Activated B cell treated with CpG ODN at 0.5 μM for 24 hours (primary cell): ENCODE data around the gene LRIG1. TPM values are rescaled to one million over a fixed set of nuclear protein-coding genes. Genes with fewer than 3 reads are reported as not detected.

ENCODE experiments used
- ATAC-seq: fragments of 200-7000 bp; cut with Tn5 transposase; one replicate; pipeline ENCODE4 v1.10.0; 2021; ENCODE audit warnings: low read depth, mild to moderate bottlenecking, moderate library complexity
- CTCF ChIA-PET: fragments of 350-600 bp; sonication (Branson Sonifier 250); formaldehyde crosslinking; loops from one replicate; lab custom pipeline; 2021; ENCODE audit warnings: antibody characterized with exemption; lab: Charles Lee
- POLR2A ChIA-PET: fragments of 350-600 bp; sonication (Branson Sonifier 250); formaldehyde crosslinking; loops from one replicate; lab custom pipeline; 2021; ENCODE audit warnings: antibody characterized with exemption; lab: Charles Lee
- DNase-seq: peaks from one replicate; pipeline ENCODE4 v3.0.0; 2022
- H3K27ac Mint-ChIP-seq: one replicate; pipeline ENCODE4 v1.8.0; 2020; ENCODE audit warnings: mixed read lengths
- H3K27me3 Mint-ChIP-seq: one replicate; pipeline ENCODE4 v1.8.0; 2021; ENCODE audit warnings: mixed read lengths
- H3K36me3 Mint-ChIP-seq: one replicate; pipeline ENCODE4 v1.8.0; 2021; ENCODE audit warnings: low read depth, mixed read lengths
- H3K4me1 Mint-ChIP-seq: one replicate; pipeline ENCODE4 v1.8.0; 2021; ENCODE audit warnings: mixed read lengths
- H3K4me3 Mint-ChIP-seq: one replicate; pipeline ENCODE4 v1.8.0; 2020; ENCODE audit warnings: mild to moderate bottlenecking, mixed read lengths
- H3K9me3 Mint-ChIP-seq: one replicate; pipeline ENCODE4 v1.8.0; 2020; ENCODE audit warnings: mixed read lengths
- intact Hi-C: fragments of 100-400 bp; cut with micrococcal nuclease; formaldehyde crosslinking; loops from one replicate; pipeline ENCODE4 v1.15.1; 2024
- total RNA-seq: library from RNA; stranded (reverse); gene quantifications from 2 replicates; pipeline ENCODE4 v1.2.3, GENCODE V29; 2022
- TF ChIP-seq, protein P1 (sequence below): fragments of 200-600 bp; IDR thresholded peaks from one replicate; pipeline ENCODE4 v1.8.0; 2022; ENCODE audit warnings: antibody characterized with exemption, mild to moderate bottlenecking

The LRIG1 gene
- total RNA-seq, 1 donor from 2014 or later, result 9.7 TPM

DNA sequence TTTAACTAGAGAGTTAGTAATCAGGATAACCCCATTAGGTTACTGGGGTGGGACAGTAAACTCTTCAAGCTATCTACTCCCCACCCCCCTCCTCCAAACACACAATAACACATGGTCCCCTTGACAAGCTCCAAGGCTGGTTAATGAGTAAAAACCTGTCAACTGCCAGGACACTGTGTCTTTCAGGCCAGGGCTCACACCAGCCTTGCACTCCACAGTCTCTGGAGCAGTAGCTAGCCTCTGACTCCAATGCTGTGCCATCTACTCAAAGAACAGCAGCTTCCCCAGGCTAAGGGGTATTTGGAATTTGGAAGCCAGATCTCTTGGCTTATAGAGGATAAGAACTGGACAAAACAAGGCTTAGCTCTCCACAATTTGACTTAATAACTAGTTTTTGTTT, 115.8 kb downstream of the LRIG1 start:
- no peak for DNase-seq
- no peak for ATAC-seq
- H3K27ac Mint-ChIP-seq, result no peak overlapping the region
- TF ChIP-seq, protein P1, sequence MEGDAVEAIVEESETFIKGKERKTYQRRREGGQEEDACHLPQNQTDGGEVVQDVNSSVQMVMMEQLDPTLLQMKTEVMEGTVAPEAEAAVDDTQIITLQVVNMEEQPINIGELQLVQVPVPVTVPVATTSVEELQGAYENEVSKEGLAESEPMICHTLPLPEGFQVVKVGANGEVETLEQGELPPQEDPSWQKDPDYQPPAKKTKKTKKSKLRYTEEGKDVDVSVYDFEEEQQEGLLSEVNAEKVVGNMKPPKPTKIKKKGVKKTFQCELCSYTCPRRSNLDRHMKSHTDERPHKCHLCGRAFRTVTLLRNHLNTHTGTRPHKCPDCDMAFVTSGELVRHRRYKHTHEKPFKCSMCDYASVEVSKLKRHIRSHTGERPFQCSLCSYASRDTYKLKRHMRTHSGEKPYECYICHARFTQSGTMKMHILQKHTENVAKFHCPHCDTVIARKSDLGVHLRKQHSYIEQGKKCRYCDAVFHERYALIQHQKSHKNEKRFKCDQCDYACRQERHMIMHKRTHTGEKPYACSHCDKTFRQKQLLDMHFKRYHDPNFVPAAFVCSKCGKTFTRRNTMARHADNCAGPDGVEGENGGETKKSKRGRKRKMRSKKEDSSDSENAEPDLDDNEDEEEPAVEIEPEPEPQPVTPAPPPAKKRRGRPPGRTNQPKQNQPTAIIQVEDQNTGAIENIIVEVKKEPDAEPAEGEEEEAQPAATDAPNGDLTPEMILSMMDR, result no peak
- intact Hi-C loops, result loop anchor here (5.0 to 10.0 kb wide), 3 partner anchors 83 to 1270 kb away; partner anchors contain the start of gene SUCLG2
- POLR2A ChIA-PET, result interaction anchor here (1.1 to 1.6 kb wide), 2 partner anchors 154 to 197 kb away, joined by 3 read pairs; no protein-coding TSS in a partner anchor
- no peaks in the 10 kb centered on the region for H3K27me3 Mint-ChIP-seq
- H3K9me3 Mint-ChIP-seq, result no peaks in the 10 kb centered on the region
- no peak overlapping the region for H3K4me3 Mint-ChIP-seq
- CTCF ChIA-PET, result interaction anchor here (1.0 to 1.2 kb wide), 2 partner anchors 23 to 437 kb away, joined by 3 to 5 read pairs; no protein-coding TSS in a partner anchor
- peaks cover 66% of the 10 kb centered on the region for H3K36me3 Mint-ChIP-seq
- H3K4me1 Mint-ChIP-seq, result peaks cover 47% of the 10 kb centered on the region

GRCh38 chr3:66383998-66384745, 116.7 kb downstream of the LRIG1 start:
- no peak for DNase-seq
- Mint-ChIP-seq H3K36me3 (peaks cover 75% of the 10 kb centered on the region), H3K27ac (peak overlapping the region; percentile 9), H3K4me1 (peaks cover 38% of the 10 kb centered on the region), H3K9me3 (no peaks in the 10 kb centered on the region), H3K4me3 (no peak overlapping the region), H3K27me3 (no peaks in the 10 kb centered on the region)
- POLR2A ChIA-PET, result interaction anchor here (1.3 kb wide), 2 partner anchors 10 to 23 kb away, joined by 3 to 5 read pairs; no protein-coding TSS in a partner anchor
- intact Hi-C loops, result loop anchor here (10.0 kb wide), 1 partner anchor 1271 kb away; the partner anchor contains the start of gene SUCLG2
- CTCF ChIA-PET, result interaction anchor here (1.2 kb wide), 1 partner anchor 24 kb away, joined by 5 read pairs; no protein-coding TSS in a partner anchor
- no peak for ATAC-seq
- TF ChIP-seq, protein P1, result no peak

- no peak for DNase-seq
- Mint-ChIP-seq H3K4me1 (peaks cover 28% of the 10 kb centered on the region), H3K4me3 (no peak overlapping the region), H3K27me3 (no peaks in the 10 kb centered on the region), H3K27ac (no peak overlapping the region), H3K36me3 (peaks cover 82% of the 10 kb centered on the region), H3K9me3 (no peaks in the 10 kb centered on the region)
- POLR2A ChIA-PET, result interaction anchor here (0.7 to 1.3 kb wide), 4 partner anchors 11 to 96 kb away, joined by 3 to 5 read pairs (median 4); no protein-coding TSS in a partner anchor
- CTCF ChIA-PET, result no interaction called here
- no peak for ATAC-seq
- intact Hi-C loops, result loop anchor here (10.0 kb wide), 1 partner anchor 1272 kb away; the partner anchor contains the start of gene SUCLG2
- TF ChIP-seq, protein P1, result no peak
Observed at GRCh38 chr3:66383023-66383422, 117.8 kb downstream of the LRIG1 start.

GRCh38 chr3:66382142-66382541, 118.7 kb downstream of the LRIG1 start:
- Mint-ChIP-seq H3K27ac (no peak overlapping the region), H3K36me3 (peaks cover 89% of the 10 kb centered on the region), H3K9me3 (no peaks in the 10 kb centered on the region), H3K27me3 (no peaks in the 10 kb centered on the region), H3K4me3 (no peak overlapping the region), H3K4me1 (peaks cover 22% of the 10 kb centered on the region)
- DNase-seq (no peak), ATAC-seq (no peak)
- ChIA-PET CTCF (no interaction called here), POLR2A (no interaction called here)
- TF ChIP-seq, protein P1, result no peak
- intact Hi-C loops, result loop anchor here (10.0 kb wide), 1 partner anchor 1273 kb away; the partner anchor contains the start of gene SUCLG2

DNA sequence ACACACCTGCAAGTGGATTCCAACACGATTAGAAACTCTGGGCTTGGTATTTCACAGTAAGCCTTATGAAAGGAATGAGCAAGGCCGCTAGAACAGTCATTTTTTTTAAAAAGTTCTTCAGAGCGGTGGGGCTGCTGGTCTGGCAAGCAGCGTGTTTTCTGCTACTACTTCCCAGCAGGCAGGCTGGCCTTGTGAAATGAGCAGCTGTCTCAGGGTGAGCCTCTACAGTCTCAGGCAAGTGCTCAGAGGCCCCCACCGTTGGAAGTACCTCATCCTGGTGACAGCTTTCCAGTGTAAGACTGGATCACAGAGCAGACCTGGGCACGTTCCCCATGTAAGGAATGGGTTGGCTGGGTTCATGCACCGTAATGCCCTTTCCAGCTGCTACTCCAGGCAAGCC, 119.2 kb downstream of the LRIG1 start:
- intact Hi-C loops, result loop anchor here (10.0 kb wide), 1 partner anchor 1273 kb away; the partner anchor contains the start of gene SUCLG2
- Mint-ChIP-seq H3K4me3 (no peak overlapping the region), H3K27me3 (no peaks in the 10 kb centered on the region), H3K36me3 (peaks cover 95% of the 10 kb centered on the region), H3K4me1 (peaks cover 17% of the 10 kb centered on the region), H3K27ac (no peak overlapping the region), H3K9me3 (no peaks in the 10 kb centered on the region)
- POLR2A ChIA-PET, result no interaction called here
- no peak for DNase-seq
- ATAC-seq, result no peak
- TF ChIP-seq, protein P1, result no peak
- CTCF ChIA-PET, result no interaction called here
